ENCODE measurements around the gene OSER1.
"Not testable (repeated sequence)": the region's sequence is repeated elsewhere in the genome, so short reads cannot be mapped to it uniquely, and the experiment has no call there.

Gene OSER1

GRCh38 chr20:44195605-44196004, 15.0 kb downstream of the OSER1 start:
- Histone ChIP-seq H3K36me3 (ENCODE audit: control insufficient read depth, insufficient read depth, low read length) (peaks cover 14% of the 10 kb centered on the region), H3K4me3 (ENCODE audit: low read depth, low read length) (no peak overlapping the region), H3K27me3 (ENCODE audit: control insufficient read depth, insufficient read depth, low read length) (no peaks in the 10 kb centered on the region), H3K4me1 (ENCODE audit: control insufficient read depth, insufficient read depth, low read length) (no peaks in the 10 kb centered on the region), H3K9me3 (ENCODE audit: control insufficient read depth, insufficient read depth, low read length) (no peaks in the 10 kb centered on the region), H3K9ac (ENCODE audit: low read depth, low read length) (no peak overlapping the region)

GRCh38 chr20:44193801-44194200, 16.8 kb downstream of the OSER1 start:
- Histone ChIP-seq H3K9ac (ENCODE audit: low read depth, low read length) (no peak overlapping the region), H3K4me1 (ENCODE audit: control insufficient read depth, insufficient read depth, low read length) (no peaks in the 10 kb centered on the region), H3K36me3 (ENCODE audit: control insufficient read depth, insufficient read depth, low read length) (peaks cover 11% of the 10 kb centered on the region), H3K4me3 (ENCODE audit: low read depth, low read length) (no peak overlapping the region), H3K27me3 (ENCODE audit: control insufficient read depth, insufficient read depth, low read length) (no peaks in the 10 kb centered on the region), H3K9me3 (ENCODE audit: control insufficient read depth, insufficient read depth, low read length) (no peaks in the 10 kb centered on the region)

- H3K4me1 ChIP-seq (ENCODE audit: control insufficient read depth, insufficient read depth, low read length); H3K9ac ChIP-seq (ENCODE audit: low read depth, low read length); H3K27me3 ChIP-seq (ENCODE audit: control insufficient read depth, insufficient read depth, low read length); H3K4me3 ChIP-seq (ENCODE audit: low read depth, low read length); H3K9me3 ChIP-seq (ENCODE audit: control insufficient read depth, insufficient read depth, low read length); H3K36me3 ChIP-seq (ENCODE audit: control insufficient read depth, insufficient read depth, low read length): not testable (repeated sequence)
These were observed 18.9 kb downstream of the OSER1 start for GRCh38 chr20:44191640-44192039.

GRCh38 chr20:44190197-44190852, 20.2 kb downstream of the OSER1 start:
- not testable (repeated sequence) for H3K9ac ChIP-seq (ENCODE audit: low read depth, low read length); H3K9me3 ChIP-seq (ENCODE audit: control insufficient read depth, insufficient read depth, low read length); H3K36me3 ChIP-seq (ENCODE audit: control insufficient read depth, insufficient read depth, low read length); H3K27me3 ChIP-seq (ENCODE audit: control insufficient read depth, insufficient read depth, low read length); H3K4me1 ChIP-seq (ENCODE audit: control insufficient read depth, insufficient read depth, low read length); H3K4me3 ChIP-seq (ENCODE audit: low read depth, low read length)

DNA sequence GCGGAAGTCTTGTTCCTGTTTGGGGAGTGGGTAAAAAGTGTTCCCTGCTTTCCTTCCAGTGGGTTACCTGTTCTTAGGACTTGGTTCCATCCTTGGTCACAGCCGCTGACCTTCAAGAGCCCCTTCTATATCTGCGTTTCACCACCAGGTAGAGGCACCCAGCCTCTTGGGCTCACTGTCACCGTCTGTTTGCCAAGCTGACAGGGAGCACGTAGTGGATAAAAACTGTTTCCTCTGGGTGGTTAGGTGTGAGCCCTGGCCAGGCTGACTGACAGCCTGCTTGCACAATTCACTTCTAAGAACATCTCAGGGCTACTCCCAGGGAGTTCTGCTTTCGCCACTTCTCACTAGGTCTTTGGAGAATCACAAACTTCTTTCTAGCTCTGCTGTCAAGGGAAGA, 21.8 kb downstream of the OSER1 start:
- no peaks in the 10 kb centered on the region for H3K27me3 ChIP-seq (ENCODE audit: control insufficient read depth, insufficient read depth, low read length)
- no peaks in the 10 kb centered on the region for H3K36me3 ChIP-seq (ENCODE audit: control insufficient read depth, insufficient read depth, low read length)
- no peaks in the 10 kb centered on the region for H3K4me1 ChIP-seq (ENCODE audit: control insufficient read depth, insufficient read depth, low read length)
- no peak overlapping the region for H3K9ac ChIP-seq (ENCODE audit: low read depth, low read length)
- H3K9me3 ChIP-seq (ENCODE audit: control insufficient read depth, insufficient read depth, low read length), result no peaks in the 10 kb centered on the region
- no peak overlapping the region for H3K4me3 ChIP-seq (ENCODE audit: low read depth, low read length)

DNA sequence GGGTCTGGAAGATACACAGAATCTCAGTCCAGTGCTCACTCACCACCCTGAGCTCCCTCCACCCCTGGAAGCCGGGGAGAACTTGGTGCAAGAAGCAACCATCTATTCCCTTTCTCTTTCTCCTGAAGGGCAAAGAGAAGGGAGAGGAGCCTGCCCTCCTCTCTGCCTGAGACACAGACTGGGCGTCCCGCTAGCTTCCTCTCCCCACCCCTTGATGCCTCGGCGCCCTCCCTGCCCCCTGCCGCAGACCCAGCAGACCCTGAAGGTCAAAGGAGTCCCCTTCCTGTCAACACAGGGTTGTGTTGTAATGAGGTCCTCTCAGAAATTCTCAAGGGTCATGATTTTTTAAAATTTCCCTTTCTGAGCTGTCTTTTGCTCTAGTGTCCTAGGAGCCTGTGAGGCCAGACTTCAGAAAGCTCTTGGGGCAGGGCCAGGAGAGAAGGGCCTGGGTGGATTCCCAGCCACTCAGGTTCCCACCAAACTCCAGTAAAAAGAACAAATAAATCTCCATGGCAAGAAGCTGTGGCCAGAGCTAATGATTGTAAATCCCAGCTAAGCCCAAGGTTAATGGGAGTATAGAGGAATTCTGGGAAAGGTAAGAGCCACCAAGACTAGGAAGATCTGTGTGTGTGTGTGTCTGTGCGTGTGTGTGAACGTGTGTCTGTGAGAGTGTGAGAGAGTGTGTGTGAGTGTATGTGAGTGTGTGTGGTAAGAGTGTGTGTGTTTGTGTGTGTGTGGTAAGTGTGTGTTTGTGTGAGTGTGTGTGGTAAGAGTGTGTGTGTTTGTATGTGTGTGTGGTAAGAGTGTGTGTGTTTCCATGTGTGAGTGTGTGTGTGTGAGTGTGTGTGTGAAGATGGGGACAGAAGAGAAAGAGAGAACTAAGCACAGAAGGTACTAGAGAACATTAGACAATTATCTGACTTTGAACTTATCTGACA, 22.5 kb downstream of the OSER1 start:
- Histone ChIP-seq H3K4me1 (ENCODE audit: control insufficient read depth, insufficient read depth, low read length) (no peaks in the 10 kb centered on the region), H3K9me3 (ENCODE audit: control insufficient read depth, insufficient read depth, low read length) (no peaks in the 10 kb centered on the region), H3K9ac (ENCODE audit: low read depth, low read length) (no peak overlapping the region), H3K36me3 (ENCODE audit: control insufficient read depth, insufficient read depth, low read length) (no peaks in the 10 kb centered on the region), H3K4me3 (ENCODE audit: low read depth, low read length) (peak overlapping the region; percentile 62), H3K27me3 (ENCODE audit: control insufficient read depth, insufficient read depth, low read length) (no peaks in the 10 kb centered on the region)

DNA sequence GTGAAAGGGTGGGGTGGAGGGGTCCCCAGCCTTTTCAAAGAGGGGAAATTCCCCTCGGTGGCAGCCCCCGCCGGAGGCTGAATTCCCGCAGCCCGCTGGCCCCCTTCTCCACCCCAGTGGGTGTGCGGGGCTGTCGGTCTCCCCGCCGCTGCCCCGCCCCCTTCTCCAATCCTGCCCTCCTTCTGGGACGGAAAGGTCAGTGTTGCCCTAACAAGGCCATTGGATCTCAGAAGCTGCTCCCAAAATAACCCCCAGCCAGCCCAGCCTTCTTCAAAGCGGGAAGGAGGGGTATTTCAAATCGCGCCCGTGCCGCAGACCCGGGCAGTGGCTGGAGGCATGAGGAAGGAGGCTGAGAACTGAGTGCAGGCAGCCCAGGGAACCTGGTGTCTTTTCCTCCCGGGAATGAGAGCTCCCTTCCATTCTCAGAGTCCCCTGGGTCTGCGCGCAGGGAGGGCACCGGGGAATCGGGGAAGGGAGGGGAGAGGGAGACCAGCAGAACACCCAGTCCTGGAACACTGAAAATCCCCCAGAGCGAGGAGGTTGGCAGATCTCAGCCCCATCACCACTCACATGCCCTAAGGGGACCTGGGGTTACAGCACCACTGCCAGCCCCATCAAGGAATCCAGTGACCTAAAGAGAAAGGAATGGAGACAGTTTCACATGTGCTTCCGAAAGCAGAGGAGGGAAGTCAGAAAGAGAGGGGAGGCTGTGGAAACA, 23.4 kb downstream of the OSER1 start, which contains the start of gene JPH2:
Gene JPH2, minus strand, starts transcription at position 135 of the 718 bp plus-strand sequence. CDS start 483 bp downstream, outside the sequence.
- H3K27me3 ChIP-seq (ENCODE audit: control insufficient read depth, insufficient read depth, low read length), result no peaks in the 10 kb centered on the region
- no peaks in the 10 kb centered on the region for H3K9me3 ChIP-seq (ENCODE audit: control insufficient read depth, insufficient read depth, low read length)
- H3K4me1 ChIP-seq (ENCODE audit: control insufficient read depth, insufficient read depth, low read length), result no peaks in the 10 kb centered on the region
- peak within 1 kb of the TSS; percentile 38 for H3K9ac ChIP-seq (ENCODE audit: low read depth, low read length)
- no peaks in the 10 kb centered on the region for H3K36me3 ChIP-seq (ENCODE audit: control insufficient read depth, insufficient read depth, low read length)
- peak within 1 kb of the TSS; percentile 62 for H3K4me3 ChIP-seq (ENCODE audit: low read depth, low read length)

DNA sequence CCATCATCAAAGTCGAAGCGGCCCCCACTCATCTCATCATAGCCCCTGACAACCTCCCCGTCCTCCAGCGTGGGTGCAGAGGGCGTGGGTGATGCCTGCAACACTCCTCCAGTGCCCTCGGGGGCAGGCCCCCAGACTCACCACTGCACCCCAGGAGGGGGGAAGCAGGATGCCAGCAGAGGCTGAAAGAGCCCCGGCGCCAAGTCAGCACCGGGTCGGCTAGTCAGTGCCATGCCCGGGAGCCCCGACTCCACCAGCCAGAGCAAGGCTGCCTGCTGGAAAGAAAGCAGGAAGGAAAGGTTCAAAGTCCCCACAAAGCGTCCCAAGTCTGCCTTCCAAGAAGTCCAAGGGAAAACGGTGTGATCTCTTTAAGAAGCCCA, 23.9 kb downstream of the OSER1 start:
- Histone ChIP-seq H3K9ac (ENCODE audit: low read depth, low read length) (peak overlapping the region; percentile 38), H3K4me1 (ENCODE audit: control insufficient read depth, insufficient read depth, low read length) (no peaks in the 10 kb centered on the region), H3K27me3 (ENCODE audit: control insufficient read depth, insufficient read depth, low read length) (no peaks in the 10 kb centered on the region), H3K36me3 (ENCODE audit: control insufficient read depth, insufficient read depth, low read length) (no peaks in the 10 kb centered on the region), H3K9me3 (ENCODE audit: control insufficient read depth, insufficient read depth, low read length) (no peaks in the 10 kb centered on the region), H3K4me3 (ENCODE audit: low read depth, low read length) (peak overlapping the region; percentile 62)

DNA sequence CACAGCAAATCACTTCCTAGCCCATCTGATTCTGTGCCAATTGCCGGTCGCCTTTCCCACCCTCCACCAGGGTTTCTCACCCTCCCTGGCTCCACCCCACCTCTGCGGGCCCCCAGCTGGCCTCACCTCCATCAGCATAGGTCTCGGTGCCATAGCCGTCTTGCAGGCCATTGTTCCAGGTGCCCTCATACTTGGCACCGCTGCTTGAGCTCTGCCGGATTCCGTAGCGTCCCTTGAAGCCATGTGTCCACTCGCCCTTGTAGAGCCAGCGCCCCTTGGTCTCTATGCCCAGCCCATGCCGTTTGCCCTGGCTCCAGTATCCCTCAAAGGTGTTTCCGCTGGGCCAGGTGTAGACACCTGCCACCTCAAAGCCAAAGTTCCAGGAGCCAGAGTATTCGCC, 24.4 kb downstream of the OSER1 start:
- Histone ChIP-seq H3K9ac (ENCODE audit: low read depth, low read length) (no peak overlapping the region), H3K4me1 (ENCODE audit: control insufficient read depth, insufficient read depth, low read length) (peaks cover 2% of the 10 kb centered on the region), H3K9me3 (ENCODE audit: control insufficient read depth, insufficient read depth, low read length) (no peaks in the 10 kb centered on the region), H3K36me3 (ENCODE audit: control insufficient read depth, insufficient read depth, low read length) (no peaks in the 10 kb centered on the region), H3K4me3 (ENCODE audit: low read depth, low read length) (no peak overlapping the region), H3K27me3 (ENCODE audit: control insufficient read depth, insufficient read depth, low read length) (no peaks in the 10 kb centered on the region)

GRCh38 chr20:44185574-44185973, 25.0 kb downstream of the OSER1 start:
- no peaks in the 10 kb centered on the region for H3K36me3 ChIP-seq (ENCODE audit: control insufficient read depth, insufficient read depth, low read length)
- no peak overlapping the region for H3K9ac ChIP-seq (ENCODE audit: low read depth, low read length)
- H3K4me3 ChIP-seq (ENCODE audit: low read depth, low read length), result no peak overlapping the region
- peaks cover 4% of the 10 kb centered on the region for H3K4me1 ChIP-seq (ENCODE audit: control insufficient read depth, insufficient read depth, low read length)
- no peaks in the 10 kb centered on the region for H3K27me3 ChIP-seq (ENCODE audit: control insufficient read depth, insufficient read depth, low read length)
- no peaks in the 10 kb centered on the region for H3K9me3 ChIP-seq (ENCODE audit: control insufficient read depth, insufficient read depth, low read length)

DNA sequence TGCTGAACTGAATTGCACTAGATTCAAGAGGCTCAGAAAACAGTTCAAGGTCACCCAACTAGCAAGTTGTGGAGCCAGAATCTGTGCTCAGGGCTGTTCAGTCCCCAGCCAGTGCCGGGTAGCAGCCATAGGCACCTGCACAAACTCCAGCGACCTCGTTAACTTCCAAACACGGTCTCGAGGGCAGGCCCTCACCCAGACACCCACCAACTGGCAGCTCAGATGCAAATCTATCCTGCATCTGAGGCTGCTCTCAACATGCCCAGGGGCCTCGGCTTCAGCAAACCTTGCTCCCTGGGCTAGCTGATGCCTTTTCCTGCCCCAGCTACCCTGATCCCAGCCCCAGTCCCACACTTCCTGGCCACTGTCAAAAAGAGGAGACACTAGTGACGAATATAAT, 27.3 kb downstream of the OSER1 start:
- Histone ChIP-seq H3K9me3 (ENCODE audit: control insufficient read depth, insufficient read depth, low read length) (no peaks in the 10 kb centered on the region), H3K36me3 (ENCODE audit: control insufficient read depth, insufficient read depth, low read length) (no peaks in the 10 kb centered on the region), H3K4me3 (ENCODE audit: low read depth, low read length) (no peak overlapping the region), H3K4me1 (ENCODE audit: control insufficient read depth, insufficient read depth, low read length) (peaks cover 4% of the 10 kb centered on the region), H3K27me3 (ENCODE audit: control insufficient read depth, insufficient read depth, low read length) (no peaks in the 10 kb centered on the region), H3K9ac (ENCODE audit: low read depth, low read length) (no peak overlapping the region)

Data from iPS-15b (cell line).